Smooth muscle cell (in vitro differentiated cells): ENCODE data around the gene FBH1. TPM values are rescaled to one million over a fixed set of nuclear protein-coding genes. Genes with fewer than 3 reads are reported as not detected.
A peak's percentile ranks its signal among the peaks of the same experiment; 100 is the strongest.

Source experiments
- DNase-seq: peaks from one replicate; lab custom pipeline; 2025; ENCODE audit not compliant: unreplicated experiment; lab: John Stamatoyannopoulos, UW
- H2AFZ ChIP-seq: fragments of 200-600 bp; sonication (generic); 2 replicates; pipeline ENCODE4 v1.6.0; 2016; ENCODE audit warnings: antibody characterized with exemption, low read depth, mild to moderate bottlenecking
- H3F3A ChIP-seq: fragments of 200-600 bp; sonication (generic); 2 replicates; pipeline ENCODE4 v1.6.0; 2017; ENCODE audit warnings: antibody characterized with exemption, low read depth
- H3K27ac ChIP-seq: fragments of 200-600 bp; sonication (generic); 2 replicates; pipeline ENCODE4 v1.5.1; 2016; ENCODE audit warnings: low read depth, mild to moderate bottlenecking
- H3K27me3 ChIP-seq: fragments of 200-600 bp; sonication (generic); 2 replicates; pipeline ENCODE4 v1.6.1; 2016; ENCODE audit warnings: low read depth, mild to moderate bottlenecking
- H3K36me3 ChIP-seq: fragments of 200-600 bp; sonication (generic); 2 replicates; pipeline ENCODE4 v1.5.1; 2016; ENCODE audit warnings: low read depth
- H3K4me1 ChIP-seq: fragments of 200-600 bp; sonication (generic); 2 replicates; pipeline ENCODE4 v1.5.1; 2016; ENCODE audit warnings: low read depth
- H3K4me2 ChIP-seq: fragments of 200-600 bp; sonication (generic); 2 replicates; pipeline ENCODE4 v1.6.0; 2016; ENCODE audit warnings: mild to moderate bottlenecking
- H3K4me3 ChIP-seq: fragments of 200-600 bp; sonication (generic); 2 replicates; pipeline ENCODE4 v1.5.1; 2016; ENCODE audit warnings: mild to moderate bottlenecking
- H3K79me2 ChIP-seq: fragments of 200-600 bp; sonication (generic); 2 replicates; pipeline ENCODE4 v1.6.0; 2016; ENCODE audit warnings: low read depth, mild to moderate bottlenecking
- H3K9ac ChIP-seq: fragments of 200-600 bp; sonication (generic); 2 replicates; pipeline ENCODE4 v1.6.0; 2016; ENCODE audit warnings: low read depth
- H3K9me3 ChIP-seq: fragments of 200-600 bp; sonication (generic); replicated peaks from 2 replicates; pipeline ENCODE4 v1.5.1; 2016; ENCODE audit warnings: low read depth
- H4K20me1 ChIP-seq: fragments of 200-600 bp; sonication (generic); 2 replicates; pipeline ENCODE4 v1.6.0; 2016; ENCODE audit warnings: low read depth
- CTCF ChIP-seq: fragments of 200-600 bp; sonication (generic); IDR thresholded peaks from 2 replicates; pipeline ENCODE4 v1.5.1; 2017; ENCODE audit warnings: borderline replicate concordance, mild to moderate bottlenecking, antibody characterized with exemption; ENCODE audit not compliant: insufficient read depth, poor library complexity, severe bottlenecking
- WGBS: methylation state at CpG from one replicate; pipeline ENCODE4 v1.1.7; 2016; ENCODE audit warnings: low lambda C conversion rate; 5-methylcytosine and 5-hydroxymethylcytosine counted together
- polyA plus RNA-seq: library from polyadenylated mRNA; unstranded; fragments of >200 nt; fragmentation: Nextera tagmentation; extraction: Ambion mirVana; gene quantifications from 2 replicates; pipeline ENCODE4 v1.2.1, GENCODE V29; 2016
- total RNA-seq: library from RNA; depleted of rRNA; stranded (reverse); fragments of >200 nt; gene quantifications from 2 replicates; pipeline ENCODE4 v1.2.3, GENCODE V29; 2014

Gene FBH1
- total and polyA plus RNA-seq, 2 experiments from 2014 or later = 68.4 to 70.0 TPM

DNA sequence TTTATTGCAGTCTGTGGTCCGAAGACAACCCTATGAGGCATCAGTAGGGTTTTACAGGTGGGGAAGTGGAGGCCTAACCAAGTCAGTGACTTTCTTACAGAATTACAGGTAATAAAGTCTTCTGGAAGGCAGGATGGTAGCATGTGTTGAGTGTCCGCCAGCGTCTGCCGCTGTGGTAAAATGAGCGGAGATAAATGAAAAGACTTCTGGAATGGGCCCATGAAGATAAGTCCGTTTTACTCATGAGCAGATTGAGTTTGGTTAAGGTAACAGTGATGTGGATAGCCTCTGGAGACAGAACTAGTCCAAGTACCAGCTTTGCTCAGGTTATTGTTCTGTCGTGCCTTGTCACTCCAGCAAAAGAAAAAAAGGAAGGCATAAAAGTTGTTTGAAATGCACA is 966 bp downstream of the FBH1 start:
- Histone ChIP-seq H3K36me3 (no peaks in the 10 kb centered on the region), H2AFZ (no peak overlapping the region), H3K79me2 (peaks cover 61% of the 10 kb centered on the region), H3K9ac (peak overlapping the region; percentile 68), H3K4me1 (peaks cover 23% of the 10 kb centered on the region), H3K27me3 (no peaks in the 10 kb centered on the region), H3K27ac (peak overlapping the region; percentile 11), H4K20me1 (peaks cover 40% of the 10 kb centered on the region), H3F3A (no peaks in the 10 kb centered on the region), H3K4me3 (peak overlapping the region; percentile 96), H3K4me2 (peak overlapping the region; percentile 86), H3K9me3 (no peaks in the 10 kb centered on the region)
- WGBS = 66% methylated on average over 7 of the region's 7 CpGs
- no peak for TF ChIP-seq CTCF
- no peak for DNase-seq

GRCh38 chr10:5892007-5892406 is 2.0 kb downstream of the FBH1 start:
- Histone ChIP-seq H3K27ac (no peak overlapping the region), H2AFZ (no peak overlapping the region)

GRCh38 chr10:5893321-5893720 is 3.3 kb downstream of the FBH1 start:
- H3K9me3 ChIP-seq = no peaks in the 10 kb centered on the region
- no peak overlapping the region for H3K4me3 ChIP-seq
- WGBS = 77% methylated on average over 2 of the region's 2 CpGs
- H3K4me2 ChIP-seq = no peak overlapping the region
- DNase-seq = no peak
- peaks cover 74% of the 10 kb centered on the region for H3K79me2 ChIP-seq
- H3K27me3 ChIP-seq = no peaks in the 10 kb centered on the region
- H3K27ac ChIP-seq = no peak overlapping the region
- peaks cover 17% of the 10 kb centered on the region for H3K4me1 ChIP-seq
- no peak for TF ChIP-seq CTCF
- H4K20me1 ChIP-seq = peaks cover 51% of the 10 kb centered on the region
- H3K36me3 ChIP-seq = no peaks in the 10 kb centered on the region
- H3K9ac ChIP-seq = no peak overlapping the region
- no peak overlapping the region for H2AFZ ChIP-seq
- no peaks in the 10 kb centered on the region for H3F3A ChIP-seq

More at GRCh38 chr10:5892007-5892406, 2.0 kb downstream of the FBH1 start:
- 91% methylated on average over 8 of the region's 8 CpGs for WGBS
- no peaks in the 10 kb centered on the region for H3K27me3 ChIP-seq
- H3K9ac ChIP-seq = no peak overlapping the region
- no peak overlapping the region for H3K4me3 ChIP-seq
- TF ChIP-seq CTCF = no peak
- DNase-seq = no peak
- no peaks in the 10 kb centered on the region for H3K9me3 ChIP-seq
- peaks cover 23% of the 10 kb centered on the region for H3K4me1 ChIP-seq
- peak overlapping the region; percentile 86 for H3K4me2 ChIP-seq
- H3F3A ChIP-seq = no peaks in the 10 kb centered on the region
- H3K79me2 ChIP-seq = peaks cover 67% of the 10 kb centered on the region
- peaks cover 49% of the 10 kb centered on the region for H4K20me1 ChIP-seq
- no peaks in the 10 kb centered on the region for H3K36me3 ChIP-seq

- no peak overlapping the region for H2AFZ ChIP-seq
- TF ChIP-seq CTCF = no peak
- peaks cover 61% of the 10 kb centered on the region for H4K20me1 ChIP-seq
- H3K9ac ChIP-seq = no peak overlapping the region
- H3F3A ChIP-seq = no peaks in the 10 kb centered on the region
- WGBS = 95% methylated on average over 4 of the region's 4 CpGs
- no peak overlapping the region for H3K4me3 ChIP-seq
- no peak for DNase-seq
- no peak overlapping the region for H3K27ac ChIP-seq
- no peaks in the 10 kb centered on the region for H3K9me3 ChIP-seq
- H3K4me2 ChIP-seq = no peak overlapping the region
- H3K27me3 ChIP-seq = no peaks in the 10 kb centered on the region
- peaks cover 82% of the 10 kb centered on the region for H3K79me2 ChIP-seq
- H3K4me1 ChIP-seq = peaks cover 17% of the 10 kb centered on the region
- H3K36me3 ChIP-seq = no peaks in the 10 kb centered on the region
These were observed 4.4 kb downstream of the FBH1 start for GRCh38 chr10:5894403-5894802.
